ENCODE results near the gene DDX3X. TPM values are rescaled to one million over a fixed set of nuclear protein-coding genes. Genes with fewer than 3 reads are reported as not detected.
"Not testable (repeated sequence)": the region's sequence is repeated elsewhere in the genome, so short reads cannot be mapped to it uniquely, and the experiment has no call there.

The DDX3X gene
- total RNA-seq (177 and 216 TPM in 2 replicates), polyA plus RNA-seq (97.6 and 125 TPM in 2 replicates), polyA minus RNA-seq (ENCODE audit: low replicate concordance) (25.7 and 42.6 TPM in 2 replicates)
- 129 and 149 TPM in 2 replicates for polyA plus RNA-seq (2012)

GRCh38 chrX:41333744-41334362 lies at the start of gene DDX3X:
Gene DDX3X (plus strand): TSS chrX:41334162. CDS start chrX:41334253, 91 bp downstream.
- peak; percentile 9 to 21 for TF ChIP-seq CTCF (conservative IDR thresholded peaks at IDR 0.05 in 1 of 2, IDR thresholded peaks at IDR 0.05 in 1 of 2; ENCODE audit: low read depth in 1 of 2, low read length in 2 of 2)
- TF ChIP-seq EZH2 (IDR thresholded peaks at IDR 0.05; ENCODE audit: low read length, missing control alignments): no peak
- Histone ChIP-seq H3K9me3 (ENCODE audit: control insufficient read depth, insufficient read depth, low read depth, low read length) (no peaks in the 10 kb centered on the region), H3K27me3 (ENCODE audit: control insufficient read depth, insufficient read depth, low read length) (no peaks in the 10 kb centered on the region), H3K4me1 (ENCODE audit: control insufficient read depth, extremely low read depth, insufficient read depth, low read length) (no peaks in the 10 kb centered on the region), H3K4me2 (ENCODE audit: extremely low read depth, insufficient read depth, low read length) (peak within 1 kb of the TSS; percentile 97), H4K20me1 (ENCODE audit: control insufficient read depth, extremely low read depth, insufficient read depth, low read length) (peaks cover 13% of the 10 kb centered on the region), H3K79me2 (ENCODE audit: control insufficient read depth, insufficient read depth, low read length) (peaks cover 47% of the 10 kb centered on the region), H3K36me3 (ENCODE audit: control insufficient read depth, insufficient read depth, low read length) (no peaks in the 10 kb centered on the region), H3K4me3 (replicated peaks in 1 of 4; ENCODE audit: control extremely low read depth in 1 of 4, insufficient read depth in 1 of 4, low read depth in 3 of 4, low read length in 4 of 4) (peak within 1 kb of the TSS; percentile 89 to 98 (median 96)), H3K9ac (ENCODE audit: insufficient read depth, low read length) (peak within 1 kb of the TSS; percentile 99), H2AFZ (ENCODE audit: low read length) (peak within 1 kb of the TSS; percentile 90), H3K27ac (ENCODE audit: insufficient read depth, low read length) (peak within 1 kb of the TSS; percentile 100)
- peak; percentile 87 to 92 for DNase-seq (ENCODE audit: low read depth in 2 of 2)

GRCh38 chrX:41285928-41286327 lies 48.0 kb upstream of the DDX3X start:
- not testable (repeated sequence) for H3K79me2 ChIP-seq (ENCODE audit: control insufficient read depth, insufficient read depth, low read length); H4K20me1 ChIP-seq (ENCODE audit: control insufficient read depth, extremely low read depth, insufficient read depth, low read length); H3K9ac ChIP-seq (ENCODE audit: insufficient read depth, low read length); H3K4me2 ChIP-seq (ENCODE audit: extremely low read depth, insufficient read depth, low read length); DNase-seq (ENCODE audit: low read depth in 2 of 2); H2AFZ ChIP-seq (ENCODE audit: low read length); H3K27ac ChIP-seq (ENCODE audit: insufficient read depth, low read length); H3K36me3 ChIP-seq (ENCODE audit: control insufficient read depth, insufficient read depth, low read length); H3K27me3 ChIP-seq (ENCODE audit: control insufficient read depth, insufficient read depth, low read length); H3K4me3 ChIP-seq (replicated peaks in 1 of 4; ENCODE audit: control extremely low read depth in 1 of 4, insufficient read depth in 1 of 4, low read depth in 3 of 4, low read length in 4 of 4); H3K4me1 ChIP-seq (ENCODE audit: control insufficient read depth, extremely low read depth, insufficient read depth, low read length); H3K9me3 ChIP-seq (ENCODE audit: control insufficient read depth, insufficient read depth, low read depth, low read length)

- Histone ChIP-seq H3K4me2 (ENCODE audit: extremely low read depth, insufficient read depth, low read length) (no peak overlapping the region), H3K9ac (ENCODE audit: insufficient read depth, low read length) (no peak overlapping the region), H4K20me1 (ENCODE audit: control insufficient read depth, extremely low read depth, insufficient read depth, low read length) (no peaks in the 10 kb centered on the region), H3K9me3 (ENCODE audit: control insufficient read depth, insufficient read depth, low read depth, low read length) (no peaks in the 10 kb centered on the region), H3K36me3 (ENCODE audit: control insufficient read depth, insufficient read depth, low read length) (no peaks in the 10 kb centered on the region), H3K27ac (ENCODE audit: insufficient read depth, low read length) (no peak overlapping the region), H3K4me1 (ENCODE audit: control insufficient read depth, extremely low read depth, insufficient read depth, low read length) (no peaks in the 10 kb centered on the region), H2AFZ (ENCODE audit: low read length) (no peak overlapping the region), H3K79me2 (ENCODE audit: control insufficient read depth, insufficient read depth, low read length) (no peaks in the 10 kb centered on the region), H3K4me3 (replicated peaks in 1 of 4; ENCODE audit: control extremely low read depth in 1 of 4, insufficient read depth in 1 of 4, low read depth in 3 of 4, low read length in 4 of 4) (no peak overlapping the region), H3K27me3 (ENCODE audit: control insufficient read depth, insufficient read depth, low read length) (no peaks in the 10 kb centered on the region)
- DNase-seq (ENCODE audit: low read depth in 2 of 2): no peak
- TF ChIP-seq CTCF (conservative IDR thresholded peaks at IDR 0.05 in 1 of 2, IDR thresholded peaks at IDR 0.05 in 1 of 2; ENCODE audit: low read depth in 1 of 2, low read length in 2 of 2) (no peak), EZH2 (IDR thresholded peaks at IDR 0.05; ENCODE audit: low read length, missing control alignments) (no peak)
Measured at GRCh38 chrX:41288641-41289040, 45.3 kb upstream of the DDX3X start.

Data from fibroblast of lung (primary cell).